Heart right ventricle (tissue), 16 donors: Measurements from ENCODE around the gene INTS1. TPM values are rescaled to one million over a fixed set of nuclear protein-coding genes. Genes with fewer than 3 reads are reported as not detected.

Experiments
- ATAC-seq, 8 donors: fragments of 200-7000 bp; cut with Tn5 transposase; one replicate each; pipeline ENCODE4 v1.9.1; 2020; ENCODE audit warnings: mild to moderate bottlenecking in 8 of 8, moderate library complexity in 8 of 8, moderate number of reproducible peaks in 1 of 8
- DNase-seq, 2 donors: peaks; one replicate each; pipeline ENCODE4 v3.0.0-alpha.2; 2020
- H3K27ac ChIP-seq, 10 donors: fragments of 200-600 bp; sonication (generic) in 2 of 10; one replicate each; pipeline versions ENCODE4 v1.5.0 to v1.8.0; 2020 to 2022; ENCODE audit warnings: mild to moderate bottlenecking in 3 of 10
- H3K27me3 ChIP-seq, 7 donors: fragments of 200-600 bp; one replicate each; pipeline ENCODE4 v1.8.0; 2021 to 2022; ENCODE audit warnings: mild to moderate bottlenecking in 2 of 7
- H3K36me3 ChIP-seq, 9 donors: fragments of 200-600 bp; sonication (generic) in 1 of 9; one replicate each; pipeline versions ENCODE4 v1.5.0 to v1.8.0; 2020 to 2022; ENCODE audit warnings: mild to moderate bottlenecking in 2 of 9
- H3K4me1 ChIP-seq, 9 donors: fragments of 200-600 bp; sonication (generic) in 1 of 9; one replicate each; pipeline versions ENCODE4 v1.5.0 to v1.8.0; 2020 to 2022; ENCODE audit warnings: mild to moderate bottlenecking in 4 of 9
- H3K4me3 ChIP-seq, 10 donors: fragments of 200-600 bp; sonication (generic) in 2 of 10; one replicate each; pipeline versions ENCODE4 v1.5.0 to v1.8.0; 2020 to 2022; ENCODE audit warnings: mild to moderate bottlenecking in 7 of 10, moderate library complexity in 2 of 10
- H3K9me3 ChIP-seq, 11 donors: fragments of 200-600 bp in 10 of 11; sonication (generic) in 2 of 11; one replicate each; pipeline versions ENCODE4 v1.5.0 to v1.8.0; 2013 to 2022; ENCODE audit warnings: mild to moderate bottlenecking in 2 of 11, control low read depth in 1 of 11, moderate library complexity in 1 of 11
- WGBS, 2 donors: extraction: QIAGEN DNeasy Blood & Tissue Kit; methylation state at CpG; one replicate each; pipeline ENCODE4 v1.1.7; 2013; ENCODE audit warnings: inconsistent platforms in 1 of 2; 5-methylcytosine and 5-hydroxymethylcytosine counted together
- intact Hi-C, 10 donors: fragments of 100-400 bp; cut with DNase I; formaldehyde crosslinking; loops; one replicate each; pipeline versions ENCODE4 v1.11.1 to v1.14.2; 2022
- polyA plus RNA-seq, 2 donors: library from polyadenylated mRNA; stranded (reverse); fragments of 200-250 nt; gene quantifications; one replicate each; pipeline ENCODE4 v1.2.3, GENCODE V29; 2013
- total RNA-seq, 10 donors: library from RNA; stranded (reverse); fragmentation: NEBNext Ultra II Directional in 3 of 10; extraction: Animal tissue kit (Norgen Biotek cat#: 25700) in 3 of 10; gene quantifications; one replicate each; pipeline versions ENCODE4 v1.2.1 to v1.2.4, GENCODE V29; 2021 to 2023
- TF ChIP-seq, protein P1 (sequence below), 9 donors: fragments of 200-600 bp; sonication (generic) in 2 of 9; IDR thresholded peaks; one replicate each; pipeline versions ENCODE4 v1.5.0 to v1.8.0; 2021 to 2022; ENCODE audit warnings: antibody characterized with exemption in 9 of 9, mild to moderate bottlenecking in 5 of 9, moderate library complexity in 1 of 9
- donor health status: Arrhythmogenic right ventricular cardiomyopathy.
- donor health status: ischemic (EF 13 %, LVEDD 7.1; RV severe dilation, severe dysfunction).
- donor health status: healthy with polysubstance abuse.
- donor health status: DM: no; HTN: yes; CAD: no.
- donor health status: DM: no; HTN: no; CAD: no.
- donor health status: ischemic (EF 25% LVEDD 6.9; RV normal size, moderate dysfunction).
- donor health status: ischemic (EF 25% LVEDD 5.7; RV mildly dilated, moderate dysfunction).
- donor health status: healthy.
- donor health status: DM: yes; HTN: yes; CAD: no.
- donor health status: Ischemic cardiomyopathy.
- donor health status: ischemic (EF 35%, LVEDD 5.7; RV mildly dilated, moderate dysfunction).
- donor health status: nonischemic (EF 11% LVEDD 7.7; RV severe dilation, severe dysfunction).
- donor health status: DM: yes; HTN: yes; CAD: no.
- donor health status: PGD.
- donor health status: ischemic (EF 29% LVEDD 5.4; RV normal size, mild dysfunction).
- donor health status: nonischemic (EF 23%, LVEDD 6.1; RV moderate dilation, normal function).

Gene INTS1
- total and polyA plus RNA-seq, 12 donors: 41.5 to 59.4 (median 45.4) TPM

DNA sequence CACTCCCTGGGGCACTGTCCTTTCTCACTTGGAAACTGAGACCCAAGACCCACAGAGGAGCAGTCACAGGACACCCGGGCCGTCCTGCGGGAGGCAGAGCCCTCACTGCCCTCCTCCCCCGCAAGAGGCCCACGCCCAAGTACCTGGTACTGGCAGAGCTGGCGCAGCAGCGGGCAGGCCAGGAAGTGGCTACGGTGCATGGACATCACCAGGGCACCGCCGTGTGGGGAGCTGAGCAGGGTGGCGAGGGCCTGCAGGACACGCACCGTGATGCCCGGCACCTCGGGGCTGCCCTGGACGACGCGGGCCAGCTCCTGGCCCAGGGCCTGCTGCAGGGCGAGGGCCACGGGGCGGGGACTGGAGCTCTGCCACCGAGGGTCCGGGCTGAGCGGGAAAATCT, 24.9 kb downstream of the INTS1 start:
- Histone ChIP-seq H3K9me3 (no peaks in the 10 kb centered on the region), H3K4me1 (peaks cover 0 to 5% (median 0%) of the 10 kb centered on the region in 9 donors), H3K36me3 (peaks cover 3 to 100% (median 55%) of the 10 kb centered on the region in 9 donors), H3K27me3 (no peaks in the 10 kb centered on the region), H3K27ac (no peak overlapping the region), H3K4me3 (no peak overlapping the region)
- ATAC-seq: no peak
- intact Hi-C loops: loop anchor here in 3 of 10 donors (5.0 to 10.0 kb wide), 3 partner anchors 54 to 257 kb away; no protein-coding TSS in a partner anchor
- 86 to 90% methylated on average over 24 of the region's 24 CpGs for WGBS, 2 donors
- DNase-seq: no peak
- TF ChIP-seq, protein P1, sequence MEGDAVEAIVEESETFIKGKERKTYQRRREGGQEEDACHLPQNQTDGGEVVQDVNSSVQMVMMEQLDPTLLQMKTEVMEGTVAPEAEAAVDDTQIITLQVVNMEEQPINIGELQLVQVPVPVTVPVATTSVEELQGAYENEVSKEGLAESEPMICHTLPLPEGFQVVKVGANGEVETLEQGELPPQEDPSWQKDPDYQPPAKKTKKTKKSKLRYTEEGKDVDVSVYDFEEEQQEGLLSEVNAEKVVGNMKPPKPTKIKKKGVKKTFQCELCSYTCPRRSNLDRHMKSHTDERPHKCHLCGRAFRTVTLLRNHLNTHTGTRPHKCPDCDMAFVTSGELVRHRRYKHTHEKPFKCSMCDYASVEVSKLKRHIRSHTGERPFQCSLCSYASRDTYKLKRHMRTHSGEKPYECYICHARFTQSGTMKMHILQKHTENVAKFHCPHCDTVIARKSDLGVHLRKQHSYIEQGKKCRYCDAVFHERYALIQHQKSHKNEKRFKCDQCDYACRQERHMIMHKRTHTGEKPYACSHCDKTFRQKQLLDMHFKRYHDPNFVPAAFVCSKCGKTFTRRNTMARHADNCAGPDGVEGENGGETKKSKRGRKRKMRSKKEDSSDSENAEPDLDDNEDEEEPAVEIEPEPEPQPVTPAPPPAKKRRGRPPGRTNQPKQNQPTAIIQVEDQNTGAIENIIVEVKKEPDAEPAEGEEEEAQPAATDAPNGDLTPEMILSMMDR (IDR thresholded peaks at IDR 0.05): no peak

DNA sequence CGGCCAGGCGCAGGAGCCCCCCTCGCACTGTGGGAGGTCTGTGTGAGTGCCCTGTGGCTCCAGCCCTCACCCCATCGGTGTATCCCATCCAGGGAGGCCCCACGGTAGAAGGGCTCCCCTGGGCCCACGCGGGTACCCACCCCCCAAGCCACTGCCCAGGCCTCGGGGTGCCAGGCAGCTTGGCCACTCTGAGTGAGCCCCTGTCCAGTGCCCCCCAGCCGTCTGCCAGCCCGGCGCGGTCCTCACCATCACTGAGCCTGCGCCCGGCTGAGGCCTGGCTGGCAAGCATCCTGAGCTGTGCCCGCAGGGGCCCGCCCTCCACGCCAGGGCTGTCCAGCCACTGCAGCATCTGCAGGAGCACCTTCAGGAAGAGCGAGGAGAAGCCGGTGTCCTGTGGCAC, 25.7 kb downstream of the INTS1 start:
- Histone ChIP-seq H3K4me3 (no peak overlapping the region), H3K27ac (no peak overlapping the region), H3K9me3 (no peaks in the 10 kb centered on the region), H3K27me3 (no peaks in the 10 kb centered on the region), H3K4me1 (peaks cover 0 to 11% (median 4%) of the 10 kb centered on the region in 9 donors), H3K36me3 (peaks cover 3 to 100% (median 51%) of the 10 kb centered on the region in 9 donors)
- DNase-seq (no peak), ATAC-seq (no peak)
- intact Hi-C loops: loop anchor here in 3 of 10 donors (5.0 to 10.0 kb wide), 3 partner anchors 54 to 256 kb away; no protein-coding TSS in a partner anchor
- WGBS, 2 donors: 89 to 96% methylated on average over 19 of the region's 19 CpGs
- TF ChIP-seq, protein P1 (IDR thresholded peaks at IDR 0.05): no peak

DNA sequence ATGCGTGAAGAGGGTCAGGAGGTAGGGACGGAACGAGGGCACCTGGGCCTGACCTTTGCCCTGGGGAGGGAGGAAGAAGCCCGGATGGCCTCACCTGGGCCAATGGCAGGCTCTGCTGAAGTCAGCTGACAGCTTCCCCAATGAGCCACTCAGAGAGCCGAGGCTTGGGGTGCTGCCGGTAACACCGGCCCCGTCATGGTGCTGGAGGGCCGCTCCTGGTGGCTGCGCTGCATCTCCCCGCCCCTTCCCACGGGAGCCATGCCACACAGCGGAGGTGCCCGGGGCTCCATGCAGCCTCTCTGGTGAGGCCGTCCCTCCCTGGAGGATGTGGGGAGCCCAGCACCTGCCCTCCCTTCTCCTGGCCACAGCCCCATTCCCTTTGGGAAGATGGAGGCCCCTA, 27.3 kb downstream of the INTS1 start:
- ATAC-seq: no peak
- WGBS, 2 donors: 93 to 96% methylated on average over 15 of the region's 15 CpGs
- Histone ChIP-seq H3K36me3 (peaks cover 0 to 100% (median 42%) of the 10 kb centered on the region in 9 donors), H3K4me1 (peaks cover 0 to 11% (median 4%) of the 10 kb centered on the region in 9 donors), H3K9me3 (no peaks in the 10 kb centered on the region), H3K27ac (no peak overlapping the region), H3K4me3 (no peak overlapping the region), H3K27me3 (no peaks in the 10 kb centered on the region)
- TF ChIP-seq, protein P1 (IDR thresholded peaks at IDR 0.05): no peak
- intact Hi-C loops: loop anchor here in 3 of 10 donors (5.0 to 10.0 kb wide), 3 partner anchors 52 to 255 kb away; no protein-coding TSS in a partner anchor
- DNase-seq: no peak

DNA sequence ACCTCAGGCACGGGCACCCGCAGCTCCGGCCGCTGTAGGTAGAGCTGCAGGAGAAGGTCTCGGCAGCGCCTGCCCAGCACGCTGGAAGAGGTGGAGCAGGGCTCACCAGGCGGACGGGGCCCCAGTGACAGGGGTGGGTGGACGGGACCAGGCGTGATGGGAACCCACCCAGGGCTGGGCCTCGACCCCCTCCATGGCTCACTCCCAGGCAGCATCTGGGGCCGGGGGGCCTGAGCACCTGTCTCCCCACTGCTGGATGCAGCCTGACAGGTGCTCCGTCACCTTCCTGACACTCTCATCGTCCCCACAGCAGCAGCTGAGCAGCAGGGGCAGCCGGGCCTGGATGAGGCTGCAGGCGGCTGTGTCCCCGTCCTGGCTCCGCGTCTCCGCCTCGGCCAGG, 28.2 kb downstream of the INTS1 start:
- Histone ChIP-seq H3K36me3 (peaks cover 0 to 100% (median 44%) of the 10 kb centered on the region in 9 donors), H3K27ac (no peak overlapping the region), H3K4me3 (no peak overlapping the region), H3K9me3 (no peaks in the 10 kb centered on the region), H3K27me3 (no peaks in the 10 kb centered on the region), H3K4me1 (peaks cover 0 to 11% (median 4%) of the 10 kb centered on the region in 9 donors)
- DNase-seq (no peak), ATAC-seq (no peak)
- TF ChIP-seq, protein P1 (IDR thresholded peaks at IDR 0.05): no peak
- intact Hi-C loops: loop anchor here in 3 of 10 donors (5.0 to 10.0 kb wide), 3 partner anchors 51 to 254 kb away; no protein-coding TSS in a partner anchor
- WGBS, 2 donors: 95% methylated on average over 22 of the region's 22 CpGs
